ENCODE measurements around the gene CNTNAP4.

DNA sequence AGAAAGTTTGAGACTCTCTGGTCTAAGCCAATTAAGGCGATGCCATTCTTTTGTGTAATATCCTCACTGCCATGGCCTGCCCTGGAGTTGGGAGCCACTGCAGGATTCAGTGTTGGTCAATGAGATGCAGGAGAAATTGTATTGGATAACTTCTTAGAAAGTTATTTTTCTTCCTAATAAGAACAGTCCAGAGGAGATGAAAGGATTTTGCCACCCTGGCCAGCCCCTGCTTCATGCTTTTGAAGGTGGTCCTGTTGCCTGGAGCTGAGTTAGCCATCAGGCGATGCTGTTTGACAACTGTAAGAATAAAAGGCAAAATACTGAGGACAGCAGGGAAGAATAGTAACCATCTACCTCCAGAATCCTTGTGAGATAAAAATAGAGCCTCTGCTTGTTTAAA is 35.4 kb upstream of the CNTNAP4 start:
- TF ChIP-seq CTCF (IDR thresholded peaks at IDR 0.05), result no peak
- no peak for TF ChIP-seq POLR2A (IDR thresholded peaks at IDR 0.05)

Measured in adrenal gland (tissue), 5 donors.